Spinal cord (tissue), 10 donors: Measurements from ENCODE around the gene GPR156. TPM values are rescaled to one million over a fixed set of nuclear protein-coding genes. Genes with fewer than 3 reads are reported as not detected.
"Not testable (repeated sequence)": the region's sequence is repeated elsewhere in the genome, so short reads cannot be mapped to it uniquely, and the experiment has no call there.

Experiments
- DNase-seq, 6 donors: peaks; one replicate each; pipeline versions ENCODE4 v3.0.0 to v3.0.0-alpha.2; 2013 to 2015; ENCODE audit warnings: low spot score in 6 of 6, low read depth in 4 of 6
- H3K27ac ChIP-seq: one replicate; pipeline ENCODE4 v1.5.1; 2013; ENCODE audit warnings: low read depth, low read length, control low read depth
- H3K27me3 ChIP-seq: one replicate; pipeline ENCODE4 v1.6.1; 2013; ENCODE audit warnings: low read length; ENCODE audit not compliant: control insufficient read depth, insufficient read depth
- H3K36me3 ChIP-seq: one replicate; pipeline ENCODE4 v1.6.1; 2013; ENCODE audit warnings: low read length; ENCODE audit not compliant: control insufficient read depth, insufficient read depth
- H3K4me1 ChIP-seq: one replicate; pipeline ENCODE4 v1.6.1; 2013; ENCODE audit warnings: low read length; ENCODE audit not compliant: control insufficient read depth, insufficient read depth
- H3K4me3 ChIP-seq: one replicate; pipeline ENCODE4 v1.5.1; 2013; ENCODE audit warnings: low read depth, low read length, control low read depth
- H3K9me3 ChIP-seq: one replicate; pipeline ENCODE4 v1.6.1; 2013; ENCODE audit warnings: low read length; ENCODE audit not compliant: control insufficient read depth, insufficient read depth
- WGBS: methylation state at CpG from one replicate; pipeline ENCODE4 v1.1.5; 2013; ENCODE audit warnings: missing lambda C conversion rate; ENCODE audit not compliant: insufficient coverage; 5-methylcytosine and 5-hydroxymethylcytosine counted together
- long read RNA-seq, 4 donors: transcript quantifications; one replicate each; lab custom pipeline, GENCODE V29; 2026
- polyA plus RNA-seq, 2 donors: library from polyadenylated mRNA; unstranded; fragments of 120-200 nt; gene quantifications; one replicate each; pipeline ENCODE4 v1.2.1, GENCODE V29; 2013; ENCODE audit not compliant: insufficient read length in 2 of 2
- total RNA-seq, 2 donors: library from RNA; depleted of rRNA in 1 of 2; stranded (reverse); fragments of 120-200 nt in 1 of 2; fragments of >200 nt in 1 of 2; gene quantifications; one replicate each; pipeline versions ENCODE4 v1.2.3 to v1.2.4, GENCODE V29; 2013 to 2014
- donor health status: healthy.

GPR156 gene
- total RNA-seq (1 to 10 TPM; 2.1 TPM), polyA plus RNA-seq (1 to 10 TPM; 1.7 to 2.1 TPM)
- long read RNA-seq, donor 1: 0 reads
- long read RNA-seq, donor 2: 0 reads
- long read RNA-seq, donor 3: 0 reads
- long read RNA-seq, donor 4: 0 reads

GRCh38 chr3:120284747-120285507, at the start of gene GPR156:
GPR156 (minus strand) TSS chr3:120285222; CDS start chr3:120244098, 41,124 bp downstream.
- Histone ChIP-seq H3K4me1 (peaks cover 9% of the 10 kb centered on the region), H3K4me3 (peak within 1 kb of the TSS; percentile 37), H3K27ac (no peak within 1 kb of the TSS), H3K27me3 (peaks cover 3% of the 10 kb centered on the region), H3K36me3 (no peaks in the 10 kb centered on the region), H3K9me3 (no peaks in the 10 kb centered on the region)
- WGBS: under 1% methylated on average over 70 of the region's 72 CpGs
- peak in 2 of 6 donors; percentile 21 to 69 for DNase-seq

DNA sequence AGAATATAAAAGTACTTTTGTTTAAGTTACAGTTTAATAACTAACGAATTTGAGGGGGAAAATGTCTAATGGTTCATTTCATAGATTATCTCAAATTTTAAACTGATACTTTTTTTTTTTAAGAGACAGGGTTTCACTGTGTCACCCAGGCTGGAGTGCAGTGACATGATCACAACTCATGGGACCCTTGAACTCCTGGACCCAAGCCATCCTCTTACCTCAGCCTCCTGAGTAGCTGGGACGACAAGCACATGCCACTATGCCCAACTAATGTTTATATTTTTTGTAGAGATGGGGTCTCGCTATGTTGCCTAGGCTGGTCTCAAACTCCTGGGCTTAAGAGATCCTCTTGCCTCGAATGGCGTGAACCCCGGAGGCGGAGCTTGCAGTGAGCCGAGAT, 47.6 kb upstream of the GPR156 start:
- Histone ChIP-seq H3K9me3 (no peaks in the 10 kb centered on the region), H3K4me1 (no peaks in the 10 kb centered on the region), H3K27ac (no peak overlapping the region), H3K27me3 (no peaks in the 10 kb centered on the region), H3K36me3 (peaks cover 4% of the 10 kb centered on the region), H3K4me3 (no peak overlapping the region)
- no peak for DNase-seq
- WGBS: 93% methylated on average over 5 of the region's 8 CpGs

- Histone ChIP-seq H3K4me3 (no peak overlapping the region), H3K27ac (no peak overlapping the region), H3K36me3 (peaks cover 4% of the 10 kb centered on the region), H3K9me3 (no peaks in the 10 kb centered on the region), H3K4me1 (no peaks in the 10 kb centered on the region), H3K27me3 (no peaks in the 10 kb centered on the region)
- 100% methylated on average over 1 of the region's 2 CpGs for WGBS
- no peak for DNase-seq
Observed at GRCh38 chr3:120331076-120331475, 46.1 kb upstream of the GPR156 start.

DNA sequence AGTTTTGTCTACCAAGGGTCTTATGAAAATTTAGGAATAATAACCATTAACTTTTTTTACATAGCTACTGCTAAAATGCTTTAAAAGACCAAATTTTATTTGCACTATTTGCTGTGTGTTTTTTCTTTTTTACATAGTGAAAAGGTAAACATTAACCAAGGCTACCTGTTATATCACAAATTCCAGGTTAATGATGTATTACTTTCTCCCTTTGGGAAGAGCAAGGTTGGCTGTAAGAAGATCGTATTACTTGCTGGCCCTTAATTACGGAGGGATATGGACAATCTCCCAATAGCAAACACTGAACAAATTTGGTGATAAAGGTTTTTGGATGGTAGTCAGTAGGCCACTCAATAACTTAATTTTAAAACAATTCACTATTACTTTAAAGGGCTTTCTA, 41.8 kb upstream of the GPR156 start:
- DNase-seq: no peak
- no peaks in the 10 kb centered on the region for H3K4me1 ChIP-seq
- H3K9me3 ChIP-seq: no peaks in the 10 kb centered on the region
- no peak overlapping the region for H3K4me3 ChIP-seq
- H3K36me3 ChIP-seq: no peaks in the 10 kb centered on the region
- H3K27me3 ChIP-seq: no peaks in the 10 kb centered on the region
- no CpG with 5 or more reads among the region's 2 CpGs for WGBS
- no peak overlapping the region for H3K27ac ChIP-seq

DNA sequence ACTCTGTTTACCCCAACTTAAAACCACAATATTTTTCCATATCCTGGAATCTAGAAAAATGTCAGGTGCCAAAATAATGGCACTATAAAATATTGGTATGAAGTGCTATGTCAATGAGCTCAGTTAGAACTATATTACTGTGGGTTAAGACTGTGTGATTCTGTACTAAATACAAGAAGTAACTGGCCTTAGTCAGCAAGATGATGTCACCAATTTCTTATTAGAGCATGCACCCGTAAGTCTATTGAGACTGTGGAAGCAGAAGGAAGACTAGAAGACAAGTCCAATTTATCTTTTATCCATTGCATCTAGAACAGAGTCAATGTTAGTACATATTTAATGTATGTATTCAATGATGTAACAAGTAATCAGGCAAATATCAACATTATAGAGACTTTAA, 39.2 kb upstream of the GPR156 start:
- DNase-seq: no peak
- no CpG with 5 or more reads among the region's 1 CpG for WGBS
- no peaks in the 10 kb centered on the region for H3K4me1 ChIP-seq
- H3K27me3 ChIP-seq: no peaks in the 10 kb centered on the region
- H3K27ac ChIP-seq: no peak overlapping the region
- H3K4me3 ChIP-seq: no peak overlapping the region
- no peaks in the 10 kb centered on the region for H3K36me3 ChIP-seq
- H3K9me3 ChIP-seq: no peaks in the 10 kb centered on the region

DNA sequence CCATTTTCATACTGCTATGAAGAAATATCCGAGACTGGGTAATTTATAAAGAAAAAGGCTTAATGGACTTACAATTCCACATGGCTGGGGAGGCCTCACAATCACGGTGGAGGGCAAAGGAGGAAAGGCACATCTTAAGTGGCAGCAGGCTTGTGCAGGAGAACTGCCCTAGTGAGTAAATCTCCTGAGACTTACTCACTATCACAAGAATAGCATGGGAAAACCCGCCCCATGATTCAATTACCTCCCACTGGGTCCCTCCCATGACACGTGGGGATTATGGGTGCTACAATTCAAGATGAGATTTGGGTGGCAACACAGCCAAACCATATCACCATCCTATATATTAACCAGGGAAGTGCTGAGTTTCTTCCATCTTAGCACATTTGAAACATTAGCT, 38.7 kb upstream of the GPR156 start:
- H3K36me3 ChIP-seq, H3K4me3 ChIP-seq, H3K4me1 ChIP-seq, H3K27me3 ChIP-seq, DNase-seq, H3K9me3 ChIP-seq, H3K27ac ChIP-seq: not testable (repeated sequence)
- WGBS: no CpG with 5 or more reads among the region's 4 CpGs

DNA sequence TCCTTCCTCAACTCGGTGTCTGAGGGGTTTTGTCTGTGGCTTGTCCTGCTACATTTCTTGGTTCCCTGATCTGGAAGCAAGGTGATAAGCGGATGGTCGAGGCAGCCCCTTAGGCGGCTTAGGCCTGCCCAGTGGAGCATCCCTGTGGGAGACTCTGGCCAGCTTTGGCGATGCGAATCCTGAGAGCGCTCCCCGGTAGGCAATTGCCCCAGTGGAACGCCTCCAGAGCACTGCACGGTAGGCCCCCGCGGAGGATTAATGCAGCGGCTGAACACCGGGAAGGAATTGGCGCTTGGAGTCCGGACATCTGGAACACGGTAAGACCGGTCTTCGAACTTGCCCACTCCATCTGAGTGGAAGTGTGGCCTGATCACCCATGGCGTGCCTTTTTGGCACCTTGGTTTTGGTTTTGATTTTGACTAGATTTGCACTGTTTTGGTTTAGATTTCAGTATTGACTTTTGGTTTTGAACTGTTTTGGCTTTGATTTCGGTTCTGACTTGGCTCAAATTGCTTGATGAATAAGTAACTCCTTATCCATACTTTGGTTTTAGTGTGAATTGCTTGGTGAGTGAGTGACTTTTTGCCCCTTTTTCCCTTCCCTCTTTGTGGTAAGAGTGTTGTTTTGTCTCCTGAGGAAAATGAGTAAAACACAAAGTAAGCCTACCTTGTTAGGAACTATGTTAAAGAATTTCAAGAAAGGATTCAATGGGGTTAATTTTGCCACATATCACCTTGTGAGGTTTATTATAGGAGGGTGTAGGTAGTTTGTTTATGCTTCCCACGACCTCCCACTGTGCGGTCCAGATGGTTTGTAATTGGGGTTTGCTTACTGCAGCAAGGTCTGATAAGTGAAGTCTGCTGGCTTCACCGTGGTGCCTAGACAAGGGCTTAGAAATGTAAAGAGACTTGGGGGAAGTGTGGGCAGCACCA, 27.1 kb upstream of the GPR156 start:
- no peaks in the 10 kb centered on the region for H3K27me3 ChIP-seq
- no peak overlapping the region for H3K4me3 ChIP-seq
- DNase-seq: no peak
- no peak overlapping the region for H3K27ac ChIP-seq
- no peaks in the 10 kb centered on the region for H3K4me1 ChIP-seq
- H3K9me3 ChIP-seq: peaks cover 2% of the 10 kb centered on the region
- WGBS: 94% methylated on average over 23 of the region's 24 CpGs
- peaks cover 1% of the 10 kb centered on the region for H3K36me3 ChIP-seq

DNA sequence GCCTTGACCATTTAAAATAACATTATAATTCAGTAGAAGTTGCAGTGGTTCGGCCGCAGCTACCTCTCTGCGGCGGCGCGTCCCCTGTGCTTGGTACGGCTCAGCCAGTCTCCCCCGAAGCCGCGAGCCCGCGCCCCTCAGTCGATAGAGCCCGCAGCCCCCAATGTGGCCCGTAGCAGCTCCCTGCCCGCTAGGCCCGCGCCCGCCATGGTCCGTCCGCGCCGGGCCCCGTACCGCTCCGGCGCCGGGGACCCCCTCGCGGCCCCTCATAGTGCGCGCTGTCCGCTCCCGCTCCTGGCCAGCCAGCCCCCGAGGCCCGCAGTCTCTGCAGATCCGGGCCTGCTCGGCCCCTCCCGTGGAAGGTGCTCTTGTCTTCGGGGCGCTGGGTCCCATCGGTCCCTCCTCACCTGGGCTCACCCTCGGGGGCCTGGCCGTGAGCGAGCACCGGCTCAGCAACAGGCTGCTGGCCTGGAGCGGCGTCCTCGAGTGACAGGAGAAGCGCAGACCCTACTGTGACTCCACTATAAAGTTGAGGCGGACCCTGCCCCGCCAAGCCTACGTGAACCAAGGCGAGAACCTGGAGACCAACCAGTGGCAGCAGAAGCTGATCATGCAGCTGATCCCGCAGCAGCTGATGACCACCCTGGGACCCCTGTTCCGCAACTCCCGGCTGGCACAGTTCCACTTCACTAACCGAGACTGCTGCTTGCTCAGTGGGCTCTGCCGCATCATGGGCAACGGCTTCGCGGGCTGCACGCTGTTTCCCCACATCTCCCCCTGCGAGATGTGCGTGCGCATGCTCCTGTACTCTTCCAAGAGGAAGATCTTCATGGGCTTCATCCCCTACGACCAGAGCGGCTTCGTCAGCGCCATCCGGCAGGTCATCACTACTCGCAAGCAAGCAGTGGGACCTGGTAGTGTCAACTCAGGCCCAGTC, 21.8 kb upstream of the GPR156 start:
- H3K27me3 ChIP-seq: no peaks in the 10 kb centered on the region
- H3K9me3 ChIP-seq: no peaks in the 10 kb centered on the region
- 63% methylated on average over 71 of the region's 72 CpGs for WGBS

DNA sequence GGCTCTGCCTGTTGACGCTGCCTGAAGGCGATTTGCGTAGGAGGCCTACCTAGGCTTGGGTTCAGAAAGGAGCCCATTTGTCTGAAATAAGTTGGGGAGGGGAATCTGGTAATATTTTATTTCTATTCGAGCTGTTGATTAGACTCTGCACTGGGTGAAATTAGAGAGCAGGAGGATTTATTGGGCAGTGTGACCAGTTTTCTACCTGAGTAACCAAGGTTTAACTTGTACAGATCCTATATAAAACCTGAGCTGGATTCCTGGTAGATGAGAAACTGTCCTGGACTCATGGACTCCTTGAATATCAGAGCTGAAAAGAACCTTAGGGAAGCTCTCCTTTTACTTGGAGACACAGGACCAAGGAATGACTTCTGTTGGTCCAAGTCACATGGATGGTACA, 19.6 kb upstream of the GPR156 start:
- Histone ChIP-seq H3K27ac (no peak overlapping the region), H3K9me3 (no peaks in the 10 kb centered on the region), H3K27me3 (no peaks in the 10 kb centered on the region), H3K36me3 (peaks cover 6% of the 10 kb centered on the region), H3K4me3 (no peak overlapping the region), H3K4me1 (no peaks in the 10 kb centered on the region)
- 76% methylated on average over 4 of the region's 4 CpGs for WGBS
- DNase-seq: no peak

More for the DNA sequence above, 21.8 kb upstream of the GPR156 start:
- DNase-seq: no peak
- H3K27ac ChIP-seq: no peak overlapping the region
- H3K4me3 ChIP-seq: no peak overlapping the region
- peaks cover 6% of the 10 kb centered on the region for H3K36me3 ChIP-seq
- H3K4me1 ChIP-seq: no peaks in the 10 kb centered on the region
